ENCODE results near the gene KIF26A.

The KIF26A gene

DNA sequence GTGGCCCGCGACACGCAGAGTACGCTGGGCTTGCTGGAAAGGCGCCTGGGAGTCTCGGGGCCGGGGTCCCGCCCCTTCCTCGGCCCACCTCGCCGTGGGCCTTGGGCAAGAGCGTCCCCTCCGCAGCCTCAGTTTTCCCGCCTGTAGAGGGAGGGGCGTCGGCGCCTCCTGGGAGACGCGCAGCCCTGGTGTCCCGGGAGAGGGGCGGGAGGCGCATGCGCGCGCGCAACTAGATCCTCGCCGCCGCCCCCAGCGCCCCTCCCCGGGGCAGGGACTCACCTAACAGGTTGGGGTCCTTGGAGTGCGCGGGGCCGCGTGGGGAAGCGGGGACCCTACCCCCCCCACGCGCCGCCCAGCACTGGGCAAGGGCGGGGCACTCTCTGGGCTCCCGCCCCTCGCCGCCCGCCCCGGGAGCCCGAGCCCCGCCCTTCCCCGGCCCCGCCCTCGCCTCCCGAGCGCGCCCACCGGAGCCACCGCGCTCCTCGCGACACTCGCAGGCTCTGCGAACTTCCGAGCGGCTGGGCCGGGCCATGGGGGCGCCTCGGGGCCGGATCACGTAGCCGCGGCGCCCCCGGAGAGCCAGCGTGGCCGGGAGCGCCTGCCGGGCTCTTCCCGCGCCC, at the start of gene KIF26A:
Gene KIF26A, plus strand, starts transcription at position 490 of the 620 bp plus-strand sequence. CDS start 136 bp downstream, outside the sequence.
- DNase-seq (ENCODE audit: extremely low read depth in 1 of 2, low read depth in 1 of 2) = no peak

- no peak for DNase-seq (ENCODE audit: extremely low read depth in 1 of 2, low read depth in 1 of 2)
Observed at GRCh38 chr14:104090071-104090748, 48.2 kb upstream of the KIF26A start.

DNA sequence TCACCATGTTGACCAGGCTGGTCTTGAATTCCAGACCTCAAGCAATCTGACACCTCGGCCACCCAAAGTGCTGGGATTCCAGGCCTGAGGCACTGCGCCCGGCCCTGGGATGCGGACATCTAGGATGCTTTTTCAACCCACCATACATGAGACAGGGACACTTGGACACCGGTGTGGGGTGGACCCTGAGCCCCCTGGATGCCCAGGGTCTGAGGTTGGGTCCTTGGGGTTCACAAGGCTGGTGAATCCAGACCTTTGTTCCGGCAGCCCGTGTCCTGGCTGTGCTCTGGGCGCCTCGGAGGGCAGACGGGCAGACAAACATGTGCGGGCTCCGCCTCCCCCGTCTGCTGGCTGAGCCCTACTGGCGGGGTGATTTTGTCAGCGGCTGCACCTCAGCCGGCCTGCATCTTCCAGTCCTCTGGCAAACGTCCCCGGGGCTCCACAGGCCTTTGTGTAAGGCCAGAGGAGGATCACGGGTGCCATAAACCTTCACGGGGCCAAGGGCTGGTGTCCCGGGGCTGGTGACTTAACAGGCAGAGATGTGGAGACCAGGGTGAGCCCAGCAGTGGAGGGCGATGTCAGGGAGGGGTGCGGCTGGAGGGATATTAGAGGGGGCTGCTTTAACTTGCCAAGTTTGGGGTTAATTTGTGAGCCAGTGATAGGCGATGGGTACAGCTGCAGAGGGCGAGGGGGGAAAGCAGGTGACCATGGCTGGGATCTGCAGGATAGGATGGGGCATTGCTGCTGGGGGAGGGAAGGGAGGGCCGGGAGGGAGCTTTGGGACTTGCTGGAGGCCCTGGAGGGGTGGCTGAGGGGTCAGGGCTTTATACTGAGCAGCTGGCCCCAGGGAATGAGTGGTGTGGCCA, 47.1 kb upstream of the KIF26A start:
- no peak for DNase-seq (ENCODE audit: extremely low read depth in 1 of 2, low read depth in 1 of 2)

GRCh38 chr14:104091927-104092771, 46.2 kb upstream of the KIF26A start:
- DNase-seq (ENCODE audit: extremely low read depth in 1 of 2, low read depth in 1 of 2) = no peak

GRCh38 chr14:104092931-104093365, 45.4 kb upstream of the KIF26A start:
- DNase-seq (ENCODE audit: extremely low read depth in 1 of 2, low read depth in 1 of 2) = no peak

DNA sequence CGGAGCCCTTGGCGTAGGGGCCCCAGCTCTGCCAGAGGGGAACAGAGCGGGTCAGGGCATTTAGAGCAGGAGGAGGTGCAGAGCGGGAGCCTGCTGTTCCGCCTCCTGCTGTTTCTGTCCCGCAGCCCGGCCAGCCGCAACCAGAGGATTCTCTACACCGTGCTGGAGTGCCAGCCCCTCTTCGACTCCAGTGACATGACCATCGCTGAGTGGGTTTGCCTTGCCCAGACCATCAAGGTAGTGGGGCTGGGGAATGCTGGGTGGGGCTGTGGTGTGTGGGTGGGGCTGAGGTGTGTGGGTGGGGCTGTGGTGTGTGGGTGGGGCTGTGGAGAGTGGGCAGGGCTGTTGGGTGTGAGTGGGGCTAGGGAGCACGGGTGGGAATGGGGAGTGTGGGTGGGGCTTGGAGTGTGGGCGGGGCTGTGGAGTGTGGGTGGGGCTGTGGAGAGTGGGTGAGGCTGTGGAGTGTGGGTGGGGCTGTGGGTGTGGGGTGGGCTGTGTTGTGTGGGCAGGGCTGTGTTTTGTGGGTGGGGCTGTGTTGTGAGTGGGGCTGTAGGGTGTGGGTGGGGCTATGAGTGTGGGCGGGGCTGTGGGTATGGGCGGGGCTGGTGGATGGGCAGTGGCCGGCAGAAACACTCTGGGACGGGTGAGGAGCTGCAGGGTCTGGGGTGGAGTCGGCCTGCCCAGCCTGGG, 44.9 kb upstream of the KIF26A start:
- no peak for DNase-seq (ENCODE audit: extremely low read depth in 1 of 2, low read depth in 1 of 2)

GRCh38 chr14:104094056-104094708, 44.2 kb upstream of the KIF26A start:
- DNase-seq (ENCODE audit: extremely low read depth in 1 of 2, low read depth in 1 of 2) = no peak

- peak; percentile 44 to 47 for DNase-seq (ENCODE audit: extremely low read depth in 1 of 2, low read depth in 1 of 2)
Observed at GRCh38 chr14:104094709-104095425, 43.5 kb upstream of the KIF26A start.

- no peak for DNase-seq (ENCODE audit: extremely low read depth in 1 of 2, low read depth in 1 of 2)
Observed at GRCh38 chr14:104095426-104096310, 42.7 kb upstream of the KIF26A start.

DNA sequence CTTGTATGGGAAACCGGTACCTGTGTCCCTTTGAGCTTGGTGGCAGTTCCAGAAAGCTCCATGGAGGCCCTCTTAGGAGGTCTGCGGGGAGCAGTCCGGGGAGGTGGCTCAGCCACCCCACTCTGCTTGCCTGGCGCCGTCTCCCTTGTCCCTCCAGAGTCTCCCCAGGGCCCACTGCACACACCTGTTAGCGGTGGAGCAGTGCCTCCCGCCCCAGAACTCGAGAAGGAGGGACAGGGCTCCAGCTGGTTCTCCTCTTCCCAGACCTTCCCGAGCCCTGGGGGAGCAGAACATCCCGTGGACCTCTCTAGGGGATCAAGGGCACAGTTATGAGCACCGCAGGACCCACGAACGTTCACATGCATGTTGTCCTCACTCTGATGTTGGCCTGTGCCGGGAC, 42.1 kb upstream of the KIF26A start:
- DNase-seq (ENCODE audit: extremely low read depth in 1 of 2, low read depth in 1 of 2) = no peak

- no peak for DNase-seq (ENCODE audit: extremely low read depth in 1 of 2, low read depth in 1 of 2)
Observed at GRCh38 chr14:104096751-104097700, 41.4 kb upstream of the KIF26A start.

- DNase-seq (ENCODE audit: extremely low read depth in 1 of 2, low read depth in 1 of 2) = no peak
Observed at GRCh38 chr14:104098272-104099095, 39.9 kb upstream of the KIF26A start.

DNA sequence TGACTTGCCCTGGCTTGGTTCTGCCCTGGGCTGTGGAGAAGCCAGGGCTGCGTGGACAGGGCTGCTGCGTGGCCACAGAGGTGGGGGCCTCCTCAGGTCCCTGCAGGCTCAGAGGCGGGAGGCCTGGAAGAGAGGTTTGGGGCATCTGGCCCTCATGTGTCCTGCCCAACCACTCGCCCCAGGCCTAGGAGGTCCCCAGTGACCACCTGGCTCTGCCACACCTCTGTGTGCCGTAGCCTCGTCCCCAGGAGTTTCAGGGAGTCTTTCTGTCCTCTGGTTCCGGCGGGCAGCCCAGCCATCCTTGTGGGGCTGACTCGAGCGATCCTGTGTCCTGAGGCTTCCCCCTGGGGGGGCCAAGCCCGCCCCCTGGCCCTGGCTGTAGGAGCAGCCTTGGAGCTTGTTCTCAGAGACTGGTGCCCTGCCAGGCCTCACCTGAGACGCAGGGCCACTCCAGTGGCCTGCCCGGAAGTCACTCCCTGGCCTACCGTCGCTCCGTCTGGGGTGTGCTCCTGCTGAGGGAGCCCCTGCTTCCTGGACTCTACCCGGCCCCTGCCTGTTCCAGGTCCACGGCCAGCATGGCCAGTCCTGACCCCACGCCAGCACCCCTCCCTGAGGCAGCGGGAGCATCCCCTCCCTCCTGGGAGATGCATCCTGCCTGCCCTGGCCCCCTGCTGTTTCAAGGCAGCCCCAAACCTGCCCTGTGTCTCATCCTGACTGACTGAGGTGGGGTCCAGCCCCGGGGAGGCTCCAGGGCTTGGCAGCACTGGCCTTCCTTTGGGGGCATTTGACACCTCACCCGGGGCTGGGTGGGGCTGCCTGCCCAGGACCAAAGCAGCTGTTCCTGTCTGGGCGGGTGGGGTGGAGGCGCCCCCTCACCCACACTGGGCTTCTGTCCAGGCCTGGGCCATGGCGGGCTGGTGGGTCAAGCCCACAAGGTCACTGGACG, 39.0 kb upstream of the KIF26A start:
- DNase-seq (ENCODE audit: extremely low read depth in 1 of 2, low read depth in 1 of 2) = no peak

DNA sequence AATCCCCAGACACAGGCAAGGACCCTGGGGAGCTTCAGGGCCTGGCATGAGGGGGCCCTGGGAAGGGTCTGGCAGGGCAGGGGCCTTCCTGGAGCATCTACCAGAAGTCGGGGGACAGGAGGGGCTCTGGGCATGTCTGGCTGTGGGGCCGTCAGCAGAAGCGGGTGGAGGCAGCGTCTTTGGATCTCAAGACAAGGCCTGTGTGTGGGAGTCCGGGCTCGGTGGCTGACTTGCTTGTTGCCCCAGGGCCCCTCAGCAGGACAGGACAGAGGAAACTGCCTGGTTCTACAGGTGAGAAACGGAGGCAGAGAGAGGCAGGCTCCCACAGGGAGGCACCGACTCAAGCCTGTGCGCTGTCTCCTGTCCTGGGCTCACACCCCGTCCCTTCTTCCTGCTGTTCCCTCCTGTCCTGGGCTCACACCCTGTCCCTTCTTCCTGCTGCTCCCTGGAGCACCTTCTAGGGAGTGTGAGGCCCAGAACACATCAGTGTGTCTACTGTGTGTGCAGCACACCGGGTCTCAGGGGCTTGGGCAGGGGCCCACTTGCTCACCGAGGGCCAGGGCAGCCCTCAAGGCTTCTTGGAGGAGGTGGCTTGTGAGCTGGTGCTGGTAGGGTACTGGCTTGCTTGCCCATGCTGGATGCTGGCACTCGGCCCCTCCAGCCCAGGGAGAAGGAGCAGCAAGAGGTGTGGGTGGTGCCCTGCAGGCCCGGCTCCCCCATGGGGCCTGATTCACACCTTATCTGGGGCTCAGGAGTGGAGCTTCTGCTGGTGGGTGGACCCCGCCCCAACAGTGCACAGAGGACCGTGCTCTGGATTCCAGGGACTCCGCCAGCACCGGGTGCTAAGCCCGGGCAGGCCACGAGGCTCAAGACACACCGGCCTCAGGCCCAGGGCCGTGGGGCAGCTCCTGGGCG, 38.0 kb upstream of the KIF26A start:
- DNase-seq (ENCODE audit: extremely low read depth in 1 of 2, low read depth in 1 of 2) = no peak
